Skeletal muscle tissue (tissue), 4 donors: ENCODE measurements around the gene CNNM2. TPM values are rescaled to one million over a fixed set of nuclear protein-coding genes. Genes with fewer than 3 reads are reported as not detected.

Experiments
- H3K27ac ChIP-seq: one replicate; pipeline ENCODE4 v1.7.0; 2013; ENCODE audit warnings: mild to moderate bottlenecking, low read depth, low read length, inconsistent platforms
- H3K27me3 ChIP-seq, 3 donors: one replicate each; pipeline ENCODE4 v1.7.0; 2013; ENCODE audit warnings: low read length in 3 of 3; ENCODE audit not compliant: control insufficient read depth in 3 of 3, insufficient read depth in 3 of 3
- H3K36me3 ChIP-seq, 3 donors: one replicate each; pipeline ENCODE4 v1.7.0; 2013; ENCODE audit warnings: low read length in 3 of 3; ENCODE audit not compliant: control insufficient read depth in 3 of 3, insufficient read depth in 3 of 3
- H3K4me1 ChIP-seq, 3 donors: one replicate each; pipeline ENCODE4 v1.7.0; 2013; ENCODE audit warnings: low read length in 3 of 3, mild to moderate bottlenecking in 3 of 3; ENCODE audit not compliant: control insufficient read depth in 3 of 3, insufficient read depth in 3 of 3
- H3K4me3 ChIP-seq, 3 donors: one replicate each; pipeline ENCODE4 v1.7.0; 2013; ENCODE audit warnings: low read length in 3 of 3
- H3K9ac ChIP-seq, 3 donors: one replicate each; pipeline ENCODE4 v1.7.0; 2013; ENCODE audit warnings: low read length in 3 of 3, mild to moderate bottlenecking in 3 of 3, moderate library complexity in 2 of 3, low read depth in 1 of 3
- H3K9me3 ChIP-seq, 3 donors: one replicate each; pipeline ENCODE4 v1.7.0; 2013; ENCODE audit warnings: low read length in 3 of 3; ENCODE audit not compliant: control insufficient read depth in 3 of 3
- total RNA-seq: library from RNA; depleted of rRNA; stranded (reverse); fragments of >200 nt; gene quantifications from one replicate; pipeline ENCODE4 v1.2.3, GENCODE V29; 2014
- donor health status: Osteomylitis.

The CNNM2 gene
- total RNA-seq, 1 donor from 2014 or later: 2.1 TPM

DNA sequence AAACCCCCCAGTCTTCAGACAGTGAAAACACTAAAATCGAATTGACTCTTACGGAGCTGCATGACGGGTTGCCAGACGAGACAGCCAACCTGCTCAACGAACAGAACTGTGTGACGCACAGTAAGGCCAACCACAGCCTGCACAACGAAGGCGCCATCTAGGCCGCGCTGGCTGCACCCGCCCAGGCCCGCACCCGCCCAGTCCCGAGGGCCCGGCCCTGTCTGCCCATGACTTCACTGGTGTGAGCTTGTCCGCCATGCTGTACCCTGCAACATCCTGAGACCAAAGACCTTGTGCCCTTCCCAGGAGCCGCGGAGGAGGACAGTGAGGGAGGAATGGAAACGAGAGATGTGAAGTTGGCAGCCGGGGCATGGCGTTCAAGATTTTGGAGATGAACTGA is 158.9 kb downstream of the CNNM2 start:
- H3K9ac ChIP-seq: no peak overlapping the region
- H3K4me1 ChIP-seq: no peaks in the 10 kb centered on the region
- H3K36me3 ChIP-seq: peaks cover 12 to 34% (median 24%) of the 10 kb centered on the region in 3 donors
- H3K9me3 ChIP-seq: no peaks in the 10 kb centered on the region
- H3K27ac ChIP-seq: no peak overlapping the region
- no peak overlapping the region for H3K4me3 ChIP-seq
- no peaks in the 10 kb centered on the region for H3K27me3 ChIP-seq

- H3K4me1 ChIP-seq: no peaks in the 10 kb centered on the region
- H3K27ac ChIP-seq: no peak overlapping the region
- H3K9ac ChIP-seq: no peak overlapping the region
- H3K27me3 ChIP-seq: no peaks in the 10 kb centered on the region
- no peak overlapping the region for H3K4me3 ChIP-seq
- H3K9me3 ChIP-seq: no peaks in the 10 kb centered on the region
- peaks cover 12 to 34% (median 22%) of the 10 kb centered on the region in 3 donors for H3K36me3 ChIP-seq
Observed at GRCh38 chr10:103077491-103078308, 159.6 kb downstream of the CNNM2 start.

- Histone ChIP-seq H3K27ac (no peak overlapping the region), H3K9me3 (no peaks in the 10 kb centered on the region), H3K27me3 (no peaks in the 10 kb centered on the region), H3K9ac (no peak overlapping the region), H3K4me3 (no peak overlapping the region), H3K36me3 (peaks cover 12 to 37% (median 24%) of the 10 kb centered on the region in 3 donors), H3K4me1 (no peaks in the 10 kb centered on the region)
Observed at GRCh38 chr10:103078309-103078615, 160.2 kb downstream of the CNNM2 start.

DNA sequence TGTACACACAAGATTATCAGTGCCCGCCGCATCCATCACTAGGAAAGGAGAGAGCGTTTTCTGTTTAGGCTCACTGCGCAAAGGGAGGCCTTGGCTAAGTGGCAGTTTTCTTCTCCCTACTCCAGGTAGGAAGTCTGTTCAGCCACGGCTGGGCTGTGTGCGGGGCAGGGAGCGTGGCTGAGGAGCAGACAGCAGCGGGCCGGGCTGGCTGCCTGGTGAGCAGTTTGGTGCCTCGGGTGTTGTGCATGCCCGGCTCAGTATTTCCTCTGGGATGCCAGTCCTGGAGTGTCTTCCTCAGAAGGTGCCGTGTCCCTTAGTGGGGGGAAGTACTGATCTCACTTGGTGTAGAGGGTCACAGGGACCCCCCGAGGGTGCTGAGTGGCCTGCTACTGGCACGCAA is 160.6 kb downstream of the CNNM2 start:
- Histone ChIP-seq H3K27ac (no peak overlapping the region), H3K9me3 (no peaks in the 10 kb centered on the region), H3K36me3 (peaks cover 12 to 41% (median 28%) of the 10 kb centered on the region in 3 donors), H3K4me3 (no peak overlapping the region), H3K4me1 (no peaks in the 10 kb centered on the region), H3K9ac (no peak overlapping the region), H3K27me3 (no peaks in the 10 kb centered on the region)

GRCh38 chr10:103079100-103079499 is 161.0 kb downstream of the CNNM2 start:
- Histone ChIP-seq H3K4me3 (no peak overlapping the region), H3K27ac (no peak overlapping the region), H3K9me3 (no peaks in the 10 kb centered on the region), H3K27me3 (no peaks in the 10 kb centered on the region), H3K4me1 (no peaks in the 10 kb centered on the region), H3K36me3 (peaks cover 12 to 45% (median 30%) of the 10 kb centered on the region in 3 donors), H3K9ac (no peak overlapping the region)

DNA sequence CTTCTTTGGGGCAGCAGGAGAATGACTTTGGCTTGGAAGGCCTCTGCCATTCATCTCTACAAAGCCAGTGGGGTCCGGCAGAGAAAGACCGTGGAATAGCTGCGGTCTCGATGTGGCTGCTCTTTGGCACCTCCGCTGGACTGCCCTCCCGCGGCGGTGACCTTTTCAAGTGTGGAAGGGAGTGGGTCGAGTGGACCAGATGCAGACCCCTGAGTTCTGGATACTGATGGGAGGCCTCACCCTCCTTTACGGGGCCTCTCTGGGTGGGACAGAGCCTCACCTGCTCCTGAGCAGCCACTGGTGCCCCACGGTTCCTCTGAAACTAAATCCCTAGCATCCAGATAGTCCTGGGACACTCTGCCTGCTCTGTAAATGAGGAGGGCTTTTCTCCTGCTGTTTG is 161.9 kb downstream of the CNNM2 start:
- no peaks in the 10 kb centered on the region for H3K4me1 ChIP-seq
- peaks cover 17 to 53% (median 31%) of the 10 kb centered on the region in 3 donors for H3K36me3 ChIP-seq
- H3K9me3 ChIP-seq: no peaks in the 10 kb centered on the region

GRCh38 chr10:103080891-103081581 is 162.9 kb downstream of the CNNM2 start:
- H3K4me3 ChIP-seq: no peak overlapping the region
- no peaks in the 10 kb centered on the region for H3K27me3 ChIP-seq
- H3K9me3 ChIP-seq: no peaks in the 10 kb centered on the region
- no peaks in the 10 kb centered on the region for H3K4me1 ChIP-seq
- no peak overlapping the region for H3K27ac ChIP-seq
- peaks cover 21 to 58% (median 39%) of the 10 kb centered on the region in 3 donors for H3K36me3 ChIP-seq
- H3K9ac ChIP-seq: no peak overlapping the region

More for the DNA sequence above, 161.9 kb downstream of the CNNM2 start:
- no peak overlapping the region for H3K9ac ChIP-seq
- H3K27me3 ChIP-seq: no peaks in the 10 kb centered on the region
- no peak overlapping the region for H3K4me3 ChIP-seq
- H3K27ac ChIP-seq: no peak overlapping the region

DNA sequence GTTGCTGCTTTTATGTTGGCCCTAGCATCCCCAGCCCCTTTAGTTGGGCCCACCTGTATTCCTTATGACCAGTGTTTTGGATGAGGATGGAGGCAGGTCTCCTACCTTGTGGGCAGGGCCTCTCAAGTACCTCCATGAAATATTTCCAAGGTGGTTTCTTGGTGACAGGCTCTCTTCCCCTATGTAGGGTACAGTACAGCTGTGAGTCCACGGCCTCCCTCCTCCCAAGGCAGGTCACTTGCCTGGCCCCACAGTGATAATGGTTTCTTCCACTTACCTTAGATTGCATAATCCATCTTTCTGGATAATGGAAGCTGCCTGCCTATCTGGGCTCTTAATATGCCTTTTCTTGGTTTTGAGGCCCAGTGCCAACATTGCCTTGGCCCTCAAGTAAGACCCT is 164.6 kb downstream of the CNNM2 start:
- Histone ChIP-seq H3K36me3 (peaks cover 18 to 58% (median 34%) of the 10 kb centered on the region in 3 donors), H3K27me3 (no peaks in the 10 kb centered on the region), H3K4me3 (no peak overlapping the region), H3K9me3 (no peaks in the 10 kb centered on the region), H3K9ac (no peak overlapping the region), H3K4me1 (no peaks in the 10 kb centered on the region), H3K27ac (no peak overlapping the region)

- H3K36me3 ChIP-seq: peaks cover 22 to 58% (median 33%) of the 10 kb centered on the region in 3 donors
- H3K9ac ChIP-seq: no peak overlapping the region
- no peak overlapping the region for H3K27ac ChIP-seq
- H3K4me3 ChIP-seq: no peak overlapping the region
- H3K4me1 ChIP-seq: no peaks in the 10 kb centered on the region
- H3K9me3 ChIP-seq: no peaks in the 10 kb centered on the region
- H3K27me3 ChIP-seq: no peaks in the 10 kb centered on the region
Observed at GRCh38 chr10:103083266-103083976, 165.3 kb downstream of the CNNM2 start.

DNA sequence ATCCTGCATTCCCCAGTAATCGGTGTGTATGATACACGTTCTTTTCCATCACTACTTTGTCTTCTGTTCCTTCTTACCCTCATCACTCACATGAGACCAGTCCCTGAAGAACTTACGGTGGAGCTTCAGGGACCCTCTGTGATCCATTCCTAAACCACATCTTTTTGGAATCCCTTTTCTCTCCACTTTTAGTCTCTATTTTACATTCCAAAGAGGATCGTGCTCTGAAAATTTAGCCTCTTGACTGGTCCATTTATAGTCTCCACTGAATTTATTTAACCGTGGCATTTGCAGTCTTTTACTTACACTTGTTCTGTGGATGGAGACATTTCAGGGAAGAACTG is 165.9 kb downstream of the CNNM2 start:
- no peaks in the 10 kb centered on the region for H3K9me3 ChIP-seq
- peaks cover 19 to 58% (median 34%) of the 10 kb centered on the region in 3 donors for H3K36me3 ChIP-seq
- H3K27ac ChIP-seq: no peak overlapping the region
- H3K27me3 ChIP-seq: no peaks in the 10 kb centered on the region
- H3K4me1 ChIP-seq: no peaks in the 10 kb centered on the region
- no peak overlapping the region for H3K9ac ChIP-seq
- no peak overlapping the region for H3K4me3 ChIP-seq
